HL-60/S4 treated with retinoic acid at 250 ng/mL for 4 days and 3 days (cell line): ENCODE data around the gene DNAH1.

Experiments
- in situ Hi-C: fragments of 300-500 bp; cut with MboI; formaldehyde crosslinking; loops from 2 replicates; pipeline ENCODE4 v1.7.0; 2022; ENCODE audit warnings: low sequenced_read_pairs

The DNAH1 gene

GRCh38 chr3:52400275-52400793, 84.2 kb downstream of the DNAH1 start:
- in situ Hi-C loops, result no loop called here

- in situ Hi-C loops, result no loop called here
Measured at GRCh38 chr3:52401021-52401420, 84.9 kb downstream of the DNAH1 start.

- in situ Hi-C loops, result no loop called here
Measured at GRCh38 chr3:52401551-52401950, 85.4 kb downstream of the DNAH1 start.

GRCh38 chr3:52402101-52402521, 86.0 kb downstream of the DNAH1 start:
- in situ Hi-C loops, result no loop called here

GRCh38 chr3:52402706-52403270, 86.7 kb downstream of the DNAH1 start:
- in situ Hi-C loops, result no loop called here

GRCh38 chr3:52403271-52403841, 87.2 kb downstream of the DNAH1 start:
- in situ Hi-C loops, result no loop called here

- in situ Hi-C loops, result no loop called here
Measured at GRCh38 chr3:52403955-52404354, 87.8 kb downstream of the DNAH1 start.

GRCh38 chr3:52404391-52404790, 88.3 kb downstream of the DNAH1 start:
- in situ Hi-C loops, result no loop called here

- in situ Hi-C loops, result no loop called here
Measured at GRCh38 chr3:52405066-52405465, 88.9 kb downstream of the DNAH1 start.

- in situ Hi-C loops, result no loop called here
Measured at GRCh38 chr3:52405601-52406110, 89.5 kb downstream of the DNAH1 start.

GRCh38 chr3:52406231-52406661, 90.1 kb downstream of the DNAH1 start:
- in situ Hi-C loops, result no loop called here

GRCh38 chr3:52406791-52407510, 90.8 kb downstream of the DNAH1 start:
- in situ Hi-C loops, result no loop called here

GRCh38 chr3:52407779-52408178, 91.7 kb downstream of the DNAH1 start:
- in situ Hi-C loops, result no loop called here

GRCh38 chr3:52408466-52408865, 92.3 kb downstream of the DNAH1 start:
- in situ Hi-C loops, result no loop called here

GRCh38 chr3:52415800-52416199, 99.7 kb downstream of the DNAH1 start:
- in situ Hi-C loops, result no loop called here

GRCh38 chr3:52420388-52420787, 104.3 kb downstream of the DNAH1 start:
- in situ Hi-C loops, result no loop called here

GRCh38 chr3:52422669-52423068, 106.5 kb downstream of the DNAH1 start:
- in situ Hi-C loops, result no loop called here

GRCh38 chr3:52423173-52423572, 107.1 kb downstream of the DNAH1 start:
- in situ Hi-C loops, result no loop called here

- in situ Hi-C loops, result no loop called here
Measured at GRCh38 chr3:52428151-52429005, 112.3 kb downstream of the DNAH1 start.

GRCh38 chr3:52429031-52429430, 112.9 kb downstream of the DNAH1 start:
- in situ Hi-C loops, result no loop called here
